ENCODE data around the gene CDK13. TPM values are rescaled to one million over a fixed set of nuclear protein-coding genes. Genes with fewer than 3 reads are reported as not detected.

Gene CDK13
- total RNA-seq, 1 donor, result 109 TPM

GRCh38 chr7:39973801-39974200 lies 23.7 kb downstream of the CDK13 start:
- Histone ChIP-seq H4K20me1 (ENCODE audit: insufficient read depth, low read length) (peaks cover 72% of the 10 kb centered on the region), H3K4me2 (ENCODE audit: insufficient read depth, low read length) (no peak overlapping the region), H3K27ac (ENCODE audit: low read depth, low read length) (no peak overlapping the region), H3K4me1 (ENCODE audit: insufficient read depth, low read length) (no peaks in the 10 kb centered on the region), H3K4me3 (ENCODE audit: insufficient read depth, low read length) (no peak overlapping the region), H3K36me3 (ENCODE audit: insufficient read depth, low read length) (no peaks in the 10 kb centered on the region), H2AFZ (ENCODE audit: low read length) (no peak overlapping the region), H3K27me3 (ENCODE audit: insufficient read depth, low read length) (no peaks in the 10 kb centered on the region), H3K9me3 (ENCODE audit: low read depth, low read length) (no peaks in the 10 kb centered on the region), H3K79me2 (ENCODE audit: insufficient read depth, low read length) (peaks cover 100% of the 10 kb centered on the region)
- TF ChIP-seq CTCF (IDR thresholded peaks at IDR 0.05; ENCODE audit: extremely low read depth, low read depth, low read length), result no peak
- DNase-seq (ENCODE audit: insufficient read length, low spot score, missing footprints), result no peak

DNA sequence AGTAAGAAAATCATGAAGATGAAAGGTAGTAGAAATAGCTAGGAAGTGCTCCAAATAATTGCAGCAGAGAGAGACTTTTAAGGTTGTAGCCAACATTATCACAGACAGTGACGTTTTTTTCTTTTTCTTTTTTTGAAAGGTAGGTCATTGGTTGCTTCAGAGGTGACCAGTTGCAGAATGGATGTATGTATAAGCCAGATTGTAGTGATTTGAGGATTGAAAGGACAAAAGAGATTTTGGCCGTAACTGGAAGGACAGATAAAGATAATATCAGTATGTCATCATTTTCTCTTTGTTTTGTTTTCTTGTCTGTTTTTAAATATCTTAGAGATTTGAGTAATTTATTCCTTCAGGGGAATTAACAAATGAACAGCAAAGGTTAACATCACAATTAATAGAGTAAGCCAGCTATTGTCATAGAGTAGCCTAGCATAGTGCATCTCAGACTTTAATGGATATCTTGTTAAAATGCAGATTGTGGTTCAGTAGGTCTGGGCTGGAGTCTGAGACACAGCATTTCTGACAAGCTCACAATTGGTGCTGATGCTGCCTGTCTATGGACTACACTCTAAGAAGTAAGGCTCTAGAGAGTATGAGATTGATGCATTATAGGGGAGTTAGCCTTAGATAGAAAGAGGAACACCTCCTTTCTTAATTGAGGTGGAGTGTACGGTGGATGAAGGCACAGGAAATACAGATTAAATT lies 28.3 kb downstream of the CDK13 start:
- Histone ChIP-seq H3K9me3 (ENCODE audit: low read depth, low read length) (no peaks in the 10 kb centered on the region), H2AFZ (ENCODE audit: low read length) (no peak overlapping the region), H3K4me1 (ENCODE audit: insufficient read depth, low read length) (no peaks in the 10 kb centered on the region), H3K79me2 (ENCODE audit: insufficient read depth, low read length) (peaks cover 86% of the 10 kb centered on the region), H3K4me3 (ENCODE audit: insufficient read depth, low read length) (no peak overlapping the region), H3K27me3 (ENCODE audit: insufficient read depth, low read length) (no peaks in the 10 kb centered on the region), H4K20me1 (ENCODE audit: insufficient read depth, low read length) (peaks cover 65% of the 10 kb centered on the region), H3K36me3 (ENCODE audit: insufficient read depth, low read length) (no peaks in the 10 kb centered on the region), H3K4me2 (ENCODE audit: insufficient read depth, low read length) (no peak overlapping the region), H3K27ac (ENCODE audit: low read depth, low read length) (no peak overlapping the region)
- DNase-seq (ENCODE audit: insufficient read length, low spot score, missing footprints), result no peak
- no peak for TF ChIP-seq CTCF (IDR thresholded peaks at IDR 0.05; ENCODE audit: extremely low read depth, low read depth, low read length)

DNA sequence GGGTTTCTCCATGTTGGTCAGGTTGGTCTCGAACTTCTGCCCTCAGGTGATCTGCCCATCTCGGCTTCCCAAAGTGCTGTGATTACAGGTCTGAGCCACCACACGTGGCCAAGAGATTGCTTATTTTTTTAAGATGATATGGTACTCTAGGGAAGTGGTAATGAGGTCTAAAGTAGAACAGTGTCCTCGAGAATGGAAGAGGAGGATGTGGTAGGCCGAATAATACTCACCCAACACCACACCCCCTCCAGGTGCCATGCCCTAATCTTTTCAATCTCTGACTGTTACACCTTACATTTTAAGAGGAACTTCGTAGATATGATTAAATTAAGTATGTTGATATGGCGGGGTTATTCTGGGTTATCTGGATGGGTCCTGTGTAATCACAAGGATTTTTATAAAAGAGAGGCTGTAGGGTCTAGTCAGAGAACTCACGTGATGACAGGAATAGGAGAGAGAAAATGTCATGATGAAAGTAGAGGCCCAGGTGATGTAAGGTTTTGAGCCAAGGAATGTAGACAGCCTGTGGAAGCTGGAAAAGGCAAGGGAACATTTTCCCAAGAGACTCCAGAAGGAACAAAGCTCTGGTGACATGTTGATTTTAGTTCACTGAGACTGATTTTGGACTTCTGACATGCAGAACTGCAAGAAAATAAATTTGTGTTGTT lies 29.5 kb downstream of the CDK13 start:
- H3K4me3 ChIP-seq (ENCODE audit: insufficient read depth, low read length), result no peak overlapping the region
- no peak overlapping the region for H3K27ac ChIP-seq (ENCODE audit: low read depth, low read length)
- peaks cover 66% of the 10 kb centered on the region for H4K20me1 ChIP-seq (ENCODE audit: insufficient read depth, low read length)
- TF ChIP-seq CTCF (IDR thresholded peaks at IDR 0.05; ENCODE audit: extremely low read depth, low read depth, low read length), result no peak
- no peak overlapping the region for H2AFZ ChIP-seq (ENCODE audit: low read length)
- DNase-seq (ENCODE audit: insufficient read length, low spot score, missing footprints), result no peak
- H3K4me1 ChIP-seq (ENCODE audit: insufficient read depth, low read length), result no peaks in the 10 kb centered on the region
- H3K79me2 ChIP-seq (ENCODE audit: insufficient read depth, low read length), result peaks cover 86% of the 10 kb centered on the region
- H3K4me2 ChIP-seq (ENCODE audit: insufficient read depth, low read length), result no peak overlapping the region
- no peaks in the 10 kb centered on the region for H3K9me3 ChIP-seq (ENCODE audit: low read depth, low read length)
- no peaks in the 10 kb centered on the region for H3K27me3 ChIP-seq (ENCODE audit: insufficient read depth, low read length)
- no peaks in the 10 kb centered on the region for H3K36me3 ChIP-seq (ENCODE audit: insufficient read depth, low read length)

DNA sequence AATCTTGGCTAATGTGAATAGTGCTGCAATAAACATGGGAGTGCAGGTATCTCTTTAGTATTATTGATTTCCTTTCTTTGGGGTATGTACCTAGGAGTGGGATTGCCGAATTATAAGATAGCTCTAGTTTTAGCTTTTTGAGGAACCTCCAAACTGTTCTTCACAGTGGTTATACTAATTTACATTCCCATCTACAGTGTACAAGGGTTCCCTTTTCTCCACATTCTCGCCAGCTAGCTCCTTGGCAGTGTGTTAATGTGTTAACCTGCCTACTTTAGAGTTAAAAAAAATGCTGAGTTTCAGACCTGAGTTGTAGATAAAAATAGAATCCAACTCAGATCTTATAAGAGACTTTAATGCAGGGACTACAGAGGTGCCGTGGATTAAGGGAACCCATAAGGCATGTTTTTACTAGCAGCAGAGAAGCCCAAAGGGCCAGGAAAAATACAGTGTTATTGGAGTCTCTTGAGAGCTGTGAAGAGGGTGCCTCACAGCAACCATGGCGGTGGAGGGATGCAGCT lies 35.4 kb downstream of the CDK13 start:
- H3K27me3 ChIP-seq (ENCODE audit: insufficient read depth, low read length), result no peaks in the 10 kb centered on the region
- no peak overlapping the region for H3K4me3 ChIP-seq (ENCODE audit: insufficient read depth, low read length)
- peaks cover 6% of the 10 kb centered on the region for H3K36me3 ChIP-seq (ENCODE audit: insufficient read depth, low read length)
- no peak overlapping the region for H2AFZ ChIP-seq (ENCODE audit: low read length)
- peaks cover 40% of the 10 kb centered on the region for H4K20me1 ChIP-seq (ENCODE audit: insufficient read depth, low read length)
- no peak for TF ChIP-seq CTCF (IDR thresholded peaks at IDR 0.05; ENCODE audit: extremely low read depth, low read depth, low read length)
- H3K4me1 ChIP-seq (ENCODE audit: insufficient read depth, low read length), result no peaks in the 10 kb centered on the region
- no peak overlapping the region for H3K27ac ChIP-seq (ENCODE audit: low read depth, low read length)
- H3K4me2 ChIP-seq (ENCODE audit: insufficient read depth, low read length), result no peak overlapping the region
- no peaks in the 10 kb centered on the region for H3K9me3 ChIP-seq (ENCODE audit: low read depth, low read length)
- DNase-seq (ENCODE audit: insufficient read length, low spot score, missing footprints), result no peak
- peaks cover 79% of the 10 kb centered on the region for H3K79me2 ChIP-seq (ENCODE audit: insufficient read depth, low read length)
